ENCODE data around the gene RBMS3. TPM values are rescaled to one million over a fixed set of nuclear protein-coding genes. Genes with fewer than 3 reads are reported as not detected.

Gene RBMS3
- total RNA-seq, 1 donor from 2014 or later = 3.4 TPM

- Histone ChIP-seq H3K27me3 (ENCODE audit: control insufficient read depth, insufficient read depth, low read length) (no peaks in the 10 kb centered on the region), H3K4me3 (ENCODE audit: low read depth, low read length) (no peak overlapping the region), H3K36me3 (ENCODE audit: control insufficient read depth, insufficient read depth, low read length) (no peaks in the 10 kb centered on the region)
- DNase-seq (ENCODE audit: low read depth) (no peak), FAIRE-seq (no peak)
- TF ChIP-seq CTCF (IDR thresholded peaks at IDR 0.05; ENCODE audit: insufficient read depth, low read length, severe bottlenecking) = no peak
These were observed 9.7 kb downstream of the RBMS3 start for GRCh38 chr3:29290596-29290995.

GRCh38 chr3:29291260-29291981 is 10.6 kb downstream of the RBMS3 start:
- FAIRE-seq (no peak), DNase-seq (ENCODE audit: low read depth) (peak; percentile 28)
- Histone ChIP-seq H3K4me3 (ENCODE audit: low read depth, low read length) (no peak overlapping the region), H3K27me3 (ENCODE audit: control insufficient read depth, insufficient read depth, low read length) (no peaks in the 10 kb centered on the region), H3K36me3 (ENCODE audit: control insufficient read depth, insufficient read depth, low read length) (no peaks in the 10 kb centered on the region)
- TF ChIP-seq CTCF (IDR thresholded peaks at IDR 0.05; ENCODE audit: insufficient read depth, low read length, severe bottlenecking) = no peak

- peak; percentile 18 for DNase-seq (ENCODE audit: low read depth)
- H3K36me3 ChIP-seq (ENCODE audit: control insufficient read depth, insufficient read depth, low read length) = no peaks in the 10 kb centered on the region
- FAIRE-seq = no peak
- no peaks in the 10 kb centered on the region for H3K27me3 ChIP-seq (ENCODE audit: control insufficient read depth, insufficient read depth, low read length)
- no peak for TF ChIP-seq CTCF (IDR thresholded peaks at IDR 0.05; ENCODE audit: insufficient read depth, low read length, severe bottlenecking)
- H3K4me3 ChIP-seq (ENCODE audit: low read depth, low read length) = no peak overlapping the region
These were observed 11.1 kb downstream of the RBMS3 start for GRCh38 chr3:29291982-29292363.

- FAIRE-seq (no peak), DNase-seq (ENCODE audit: low read depth) (no peak)
- no peak for TF ChIP-seq CTCF (IDR thresholded peaks at IDR 0.05; ENCODE audit: insufficient read depth, low read length, severe bottlenecking)
- no peaks in the 10 kb centered on the region for H3K36me3 ChIP-seq (ENCODE audit: control insufficient read depth, insufficient read depth, low read length)
- H3K27me3 ChIP-seq (ENCODE audit: control insufficient read depth, insufficient read depth, low read length) = no peaks in the 10 kb centered on the region
- no peak overlapping the region for H3K4me3 ChIP-seq (ENCODE audit: low read depth, low read length)
These were observed 12.6 kb downstream of the RBMS3 start for GRCh38 chr3:29293421-29293820.

- H3K36me3 ChIP-seq (ENCODE audit: control insufficient read depth, insufficient read depth, low read length) = no peaks in the 10 kb centered on the region
- DNase-seq (ENCODE audit: low read depth) (no peak), FAIRE-seq (peak; percentile 47)
- no peak for TF ChIP-seq CTCF (IDR thresholded peaks at IDR 0.05; ENCODE audit: insufficient read depth, low read length, severe bottlenecking)
- H3K27me3 ChIP-seq (ENCODE audit: control insufficient read depth, insufficient read depth, low read length) = no peaks in the 10 kb centered on the region
- no peak overlapping the region for H3K4me3 ChIP-seq (ENCODE audit: low read depth, low read length)
These were observed 17.1 kb downstream of the RBMS3 start for GRCh38 chr3:29297998-29298397.

Measured in bronchial epithelial cell (primary cell).